Choroid plexus epithelial cell (primary cell): ENCODE measurements around the gene PSMD5.

Experiments
- DNase-seq: peaks from one replicate; pipeline ENCODE4 v3.0.0-alpha.2; 2010; ENCODE audit warnings: low read depth
- H3K4me3 ChIP-seq: 2 replicates; pipeline ENCODE4 v1.5.1; 2011; ENCODE audit warnings: low read depth, mild to moderate bottlenecking, control low read depth, low read length, moderate library complexity
- TF ChIP-seq, protein P1 (sequence below): conservative IDR thresholded peaks from 2 replicates; pipeline ENCODE4 v1.5.1; 2011; ENCODE audit warnings: low read depth, mild to moderate bottlenecking, control low read depth, inconsistent platforms, low read length, moderate library complexity

Gene PSMD5

DNA sequence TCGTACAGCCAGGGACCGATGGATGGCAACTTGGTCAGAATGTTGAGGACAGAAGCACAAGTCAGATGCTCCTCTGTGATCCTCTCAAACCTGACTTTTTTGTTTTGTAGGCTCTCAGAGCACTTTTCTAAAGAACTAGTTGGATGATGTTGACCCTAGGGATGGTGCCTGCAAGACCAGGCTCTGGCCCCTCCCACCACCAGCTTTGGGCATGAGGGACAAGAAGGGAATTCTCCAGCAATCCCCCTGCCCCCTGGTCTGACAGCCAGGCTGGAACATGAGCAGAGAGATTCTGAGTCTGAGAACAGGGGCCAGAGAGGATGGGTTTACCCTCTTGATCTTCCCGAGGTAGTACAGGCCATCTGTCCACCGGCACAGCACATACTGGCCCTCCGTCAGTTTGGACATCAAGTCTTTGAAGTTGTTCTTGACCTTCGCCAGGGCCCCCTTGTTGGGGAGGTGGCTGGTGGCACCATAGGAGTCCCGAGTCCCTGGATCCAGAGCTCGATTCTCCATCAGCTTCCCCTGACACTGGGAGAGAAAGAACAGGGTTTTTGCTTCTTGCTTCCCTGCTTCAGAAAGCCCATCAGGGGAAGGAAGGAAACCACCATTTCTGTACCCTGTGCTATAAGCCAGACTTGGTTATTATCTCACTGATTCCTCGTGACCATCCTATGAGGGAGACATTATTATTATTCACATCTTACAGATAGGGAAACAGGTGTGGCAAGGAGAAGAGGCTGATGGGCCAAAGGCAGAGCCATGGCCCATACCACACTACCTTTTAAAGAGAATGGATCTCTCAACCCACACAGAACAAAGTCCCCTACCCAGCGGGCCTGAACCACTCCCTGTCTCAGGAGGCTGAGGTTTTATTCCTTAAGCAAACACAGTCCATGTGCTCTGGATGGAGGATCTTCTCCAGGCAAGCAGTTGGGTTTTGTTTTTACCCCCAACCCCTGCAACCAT, 31.8 kb upstream of the PSMD5 start:
- no peak for DNase-seq
- H3K4me3 ChIP-seq = no peak overlapping the region
- TF ChIP-seq, protein P1, sequence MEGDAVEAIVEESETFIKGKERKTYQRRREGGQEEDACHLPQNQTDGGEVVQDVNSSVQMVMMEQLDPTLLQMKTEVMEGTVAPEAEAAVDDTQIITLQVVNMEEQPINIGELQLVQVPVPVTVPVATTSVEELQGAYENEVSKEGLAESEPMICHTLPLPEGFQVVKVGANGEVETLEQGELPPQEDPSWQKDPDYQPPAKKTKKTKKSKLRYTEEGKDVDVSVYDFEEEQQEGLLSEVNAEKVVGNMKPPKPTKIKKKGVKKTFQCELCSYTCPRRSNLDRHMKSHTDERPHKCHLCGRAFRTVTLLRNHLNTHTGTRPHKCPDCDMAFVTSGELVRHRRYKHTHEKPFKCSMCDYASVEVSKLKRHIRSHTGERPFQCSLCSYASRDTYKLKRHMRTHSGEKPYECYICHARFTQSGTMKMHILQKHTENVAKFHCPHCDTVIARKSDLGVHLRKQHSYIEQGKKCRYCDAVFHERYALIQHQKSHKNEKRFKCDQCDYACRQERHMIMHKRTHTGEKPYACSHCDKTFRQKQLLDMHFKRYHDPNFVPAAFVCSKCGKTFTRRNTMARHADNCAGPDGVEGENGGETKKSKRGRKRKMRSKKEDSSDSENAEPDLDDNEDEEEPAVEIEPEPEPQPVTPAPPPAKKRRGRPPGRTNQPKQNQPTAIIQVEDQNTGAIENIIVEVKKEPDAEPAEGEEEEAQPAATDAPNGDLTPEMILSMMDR = no peak

DNA sequence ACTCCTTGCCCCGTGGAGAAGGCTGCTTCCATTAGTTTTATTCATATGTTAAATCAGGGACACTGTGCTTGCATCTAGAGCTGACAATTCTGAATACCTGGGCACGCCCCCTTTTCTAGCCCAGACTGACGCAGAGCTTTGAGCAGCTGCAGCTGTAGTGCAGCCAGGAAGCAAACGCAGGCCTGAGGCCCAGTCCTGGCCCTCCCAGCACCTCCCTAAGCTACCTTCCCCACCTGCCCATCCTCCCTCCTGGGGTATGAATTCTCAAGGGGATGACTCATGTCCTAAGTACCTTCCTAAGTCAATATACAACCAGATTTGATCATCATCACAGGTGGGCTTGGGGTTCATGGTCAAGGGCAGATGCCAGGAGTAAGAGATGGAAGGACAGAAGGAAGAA, 30.8 kb upstream of the PSMD5 start:
- TF ChIP-seq, protein P1 = no peak
- no peak for DNase-seq
- H3K4me3 ChIP-seq = no peak overlapping the region

DNA sequence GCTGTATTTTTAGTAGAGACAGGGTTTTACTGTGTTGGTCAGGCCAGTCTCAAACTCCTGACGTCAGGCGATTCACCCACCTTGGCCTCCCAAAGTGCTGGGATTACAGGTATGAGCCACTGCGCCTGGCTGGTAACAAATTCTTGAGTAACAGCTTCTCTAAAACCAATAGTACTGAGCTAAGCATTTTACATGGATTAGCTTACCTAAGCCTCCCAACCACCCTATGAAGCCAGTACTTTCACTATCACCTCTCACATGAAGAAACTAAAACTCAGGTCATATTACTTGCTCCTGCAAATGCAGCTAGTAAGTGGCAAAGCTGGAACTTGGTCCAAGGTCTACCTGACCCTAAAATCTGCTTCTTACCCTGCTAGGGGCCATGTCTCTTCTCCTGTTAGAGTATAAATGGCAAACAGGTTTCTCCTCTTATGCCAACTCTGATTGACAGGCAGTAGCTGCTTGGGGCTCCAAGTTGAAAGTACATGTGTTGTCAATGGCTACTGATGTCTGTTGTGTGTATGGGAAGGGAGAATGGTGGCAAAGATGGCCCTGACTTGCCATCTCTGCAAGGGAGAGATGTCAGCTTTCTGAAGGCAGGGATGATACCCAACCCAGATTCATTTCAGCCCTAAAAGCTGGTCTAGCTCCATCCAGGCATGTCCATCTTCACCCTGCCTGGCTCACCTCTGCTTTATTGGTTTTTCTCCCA, 30.2 kb upstream of the PSMD5 start:
- TF ChIP-seq, protein P1 = no peak
- no peak overlapping the region for H3K4me3 ChIP-seq
- no peak for DNase-seq

DNA sequence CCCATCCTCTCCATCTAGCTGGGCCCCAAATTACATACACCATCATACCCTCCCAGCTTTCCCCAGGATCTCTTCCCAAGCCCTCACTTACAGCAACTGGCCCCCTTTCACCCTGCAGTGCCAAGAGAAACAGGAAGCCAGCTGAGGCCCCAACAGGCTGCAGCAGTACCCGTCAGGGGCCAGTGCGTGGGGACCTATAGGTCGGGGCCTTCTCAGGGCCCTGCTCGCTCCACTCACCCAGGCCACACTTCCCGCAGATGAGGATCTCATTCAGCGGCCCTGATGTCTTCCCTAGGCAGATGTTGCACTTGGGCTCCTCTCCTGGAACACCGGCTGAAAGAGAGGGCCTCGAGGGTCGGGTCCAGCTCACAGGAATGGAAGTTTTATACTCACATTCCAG, 27.5 kb upstream of the PSMD5 start:
- TF ChIP-seq, protein P1 = no peak
- DNase-seq = no peak
- H3K4me3 ChIP-seq = no peak overlapping the region

DNA sequence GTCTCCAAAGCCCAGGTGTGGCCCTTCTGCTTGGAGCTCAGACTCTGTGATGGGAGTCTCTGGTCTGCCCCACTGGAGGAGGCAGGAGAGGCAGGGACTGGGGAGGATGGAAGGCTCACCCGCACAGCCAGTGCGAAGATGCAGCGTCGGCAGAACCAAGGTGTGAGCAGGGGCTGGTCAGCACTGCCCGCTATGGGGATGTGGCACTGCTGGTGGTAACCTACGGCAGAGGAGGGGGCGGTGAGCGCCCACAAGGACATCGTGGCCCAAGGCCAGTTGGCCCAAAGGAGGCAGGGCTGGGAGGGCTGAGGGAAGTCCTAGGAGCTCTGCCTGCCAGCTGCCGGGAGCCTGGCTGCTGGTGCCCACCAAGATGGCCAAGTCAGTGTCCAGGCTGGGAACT, 27.0 kb upstream of the PSMD5 start:
- H3K4me3 ChIP-seq = no peak overlapping the region
- TF ChIP-seq, protein P1 = no peak
- no peak for DNase-seq

DNA sequence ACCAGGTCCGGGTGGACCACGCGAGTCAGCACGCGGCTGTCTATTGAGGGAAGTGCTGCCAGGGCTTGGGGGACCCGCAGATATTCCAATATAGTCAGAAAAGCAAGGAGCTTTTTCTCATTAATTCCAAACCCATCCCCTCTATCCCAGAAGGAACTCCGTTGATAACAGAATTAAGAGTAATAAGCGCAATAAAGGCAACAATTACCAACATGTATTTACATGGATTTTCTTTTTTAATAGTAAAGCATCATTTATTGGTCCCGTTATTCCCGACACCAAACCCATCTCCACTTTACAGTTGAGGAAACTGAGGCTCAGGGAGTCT, 26.6 kb upstream of the PSMD5 start:
- TF ChIP-seq, protein P1 = no peak
- peak overlapping the region; percentile 68 for H3K4me3 ChIP-seq
- no peak for DNase-seq
